GM21825 (cell line): Measurements from ENCODE around the gene CRTC2.
"Not testable (repeated sequence)": the region's sequence is repeated elsewhere in the genome, so short reads cannot be mapped to it uniquely, and the experiment has no call there.

ENCODE experiments used
- ATAC-seq: cut with Tn5 transposase; IDR thresholded peaks from one replicate; pipeline ENCODE4 v1.9.1; 2021; ENCODE audit warnings: mild to moderate bottlenecking, moderate library complexity; ENCODE audit not compliant: unreplicated experiment

CRTC2 gene

GRCh38 chr1:153958111-153958960, at the start of gene CRTC2:
Gene CRTC2, minus strand, starts transcription at chr1:153958612. Its CDS starts 115 bp downstream, at chr1:153958497.
- peak; percentile 71 for ATAC-seq

DNA sequence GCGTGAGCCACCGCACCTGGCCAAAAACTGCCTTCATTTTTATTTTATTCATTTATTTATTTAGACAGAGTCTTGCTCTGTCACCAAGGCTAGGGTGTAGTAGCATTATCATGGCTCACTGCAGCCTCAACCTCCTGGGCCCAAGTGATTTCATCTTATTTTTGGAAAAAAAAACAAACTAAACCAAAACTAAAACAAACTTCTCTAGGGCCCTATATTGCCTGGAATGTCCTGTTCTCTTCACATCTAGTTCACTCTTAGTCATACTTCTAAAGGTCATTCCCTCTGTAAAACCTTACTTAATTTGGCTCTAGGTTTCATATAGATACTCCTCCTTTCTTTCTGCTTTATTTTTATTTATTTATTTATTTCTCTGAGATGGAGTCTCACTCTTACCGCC, 47.7 kb upstream of the CRTC2 start:
- no peak for ATAC-seq

DNA sequence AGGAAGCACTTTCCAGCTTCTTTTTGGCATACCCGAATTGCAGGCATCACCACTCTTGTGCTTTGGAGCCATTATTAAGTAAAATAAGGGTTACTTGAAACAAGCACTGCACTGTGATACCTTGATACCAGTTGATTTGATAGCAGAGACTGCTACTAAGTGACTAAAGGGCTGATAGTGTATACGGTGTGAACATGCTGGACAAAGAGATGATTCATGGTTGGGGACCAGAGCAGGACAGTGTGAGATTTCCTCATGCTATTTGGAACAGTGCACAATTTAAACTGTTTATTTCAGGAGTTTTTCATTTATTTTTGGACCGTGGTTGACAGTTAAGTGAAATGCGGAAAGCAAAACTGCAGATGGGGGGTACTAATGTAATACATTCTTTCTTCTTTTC, 42.0 kb upstream of the CRTC2 start:
- no peak for ATAC-seq

DNA sequence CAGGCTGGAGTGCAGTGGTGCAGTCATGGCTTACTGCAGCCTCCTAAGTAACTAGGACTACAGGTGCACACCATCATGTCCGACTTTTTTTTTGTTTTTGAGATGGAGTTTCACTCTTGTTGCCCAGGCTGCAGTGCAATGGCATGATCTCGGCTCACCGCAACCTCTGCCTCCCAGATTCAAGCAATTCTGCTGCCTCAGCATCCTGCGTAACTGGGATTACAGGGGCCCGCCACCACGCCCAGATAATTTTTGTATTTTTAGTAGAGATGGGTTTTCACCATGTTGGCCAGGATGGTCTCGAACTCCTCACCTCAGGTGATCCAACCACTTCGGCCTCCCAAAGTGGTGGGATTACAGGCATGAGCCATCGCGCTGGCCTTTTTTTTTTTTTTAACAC, 38.5 kb upstream of the CRTC2 start:
- not testable (repeated sequence) for ATAC-seq

- no peak for ATAC-seq
Observed at GRCh38 chr1:153995640-153996039, 37.2 kb upstream of the CRTC2 start.

- ATAC-seq: no peak
Observed at GRCh38 chr1:153995202-153995601, 36.8 kb upstream of the CRTC2 start.

DNA sequence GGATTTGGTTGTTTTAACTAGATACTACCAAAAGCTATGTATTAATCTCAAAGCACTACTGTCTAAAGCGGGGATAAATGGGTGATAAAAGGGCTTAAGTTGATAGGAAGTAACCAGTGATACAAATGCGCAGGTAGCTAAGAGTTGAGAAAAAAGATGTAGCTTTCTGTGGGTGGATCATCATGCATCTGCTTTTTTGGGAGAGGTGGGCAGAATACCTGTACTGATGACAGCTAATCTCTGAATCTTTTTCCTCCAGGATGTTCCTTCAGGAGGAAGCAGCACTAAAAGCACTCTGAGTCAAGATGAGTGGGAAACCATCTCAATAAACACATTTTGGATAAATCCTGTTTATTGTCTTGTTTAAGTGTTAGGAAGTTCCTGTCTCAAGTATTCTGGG, 33.4 kb upstream of the CRTC2 start:
- ATAC-seq: no peak

DNA sequence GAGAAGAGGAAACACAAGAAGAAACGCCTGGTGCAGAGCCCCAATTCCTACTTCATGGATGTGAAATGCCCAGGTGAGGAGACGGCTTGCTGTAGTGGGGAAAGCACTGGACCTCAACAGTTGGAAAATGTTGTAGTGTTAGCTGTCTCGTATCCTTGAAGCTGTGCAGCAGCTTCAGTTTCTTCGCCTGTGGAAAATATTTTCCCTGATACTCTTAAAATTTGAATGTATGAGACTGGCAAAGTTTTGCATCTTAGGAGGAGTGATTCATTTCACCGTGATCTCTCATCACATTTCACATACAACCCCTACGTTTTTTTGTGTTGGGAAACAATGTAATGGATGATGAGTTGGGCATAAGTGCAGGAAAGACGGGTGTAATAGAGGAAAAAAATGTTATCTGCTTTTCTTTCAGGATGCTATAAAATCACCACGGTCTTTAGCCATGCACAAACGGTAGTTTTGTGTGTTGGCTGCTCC, 32.8 kb upstream of the CRTC2 start:
- ATAC-seq: no peak

- ATAC-seq: peak; percentile 75
Observed at GRCh38 chr1:153990468-153991150, 32.2 kb upstream of the CRTC2 start, which contains the start of gene RPS27. Gene RPS27, plus strand, starts transcription at chr1:153990762. Its CDS starts 35 bp downstream, at chr1:153990797.

DNA sequence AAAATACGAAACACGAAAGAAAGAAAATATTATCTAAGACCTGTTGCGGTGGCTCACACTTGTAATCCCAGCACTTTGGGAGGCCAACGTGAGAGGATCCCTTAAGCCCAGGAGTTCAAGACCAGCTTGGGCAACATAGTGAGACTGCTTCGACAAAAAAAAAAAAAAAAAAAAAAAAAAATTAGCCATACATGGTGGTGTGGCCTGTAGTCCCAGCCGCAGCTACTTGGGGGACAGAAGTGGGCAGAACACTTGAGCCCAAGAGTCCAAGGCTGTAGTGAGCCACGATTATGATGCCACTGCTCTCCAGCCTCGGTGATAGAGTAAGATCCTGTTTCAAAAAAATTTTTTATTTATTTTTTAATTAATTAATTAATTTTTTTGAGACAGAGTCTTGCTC, 29.2 kb upstream of the CRTC2 start:
- ATAC-seq: no peak

DNA sequence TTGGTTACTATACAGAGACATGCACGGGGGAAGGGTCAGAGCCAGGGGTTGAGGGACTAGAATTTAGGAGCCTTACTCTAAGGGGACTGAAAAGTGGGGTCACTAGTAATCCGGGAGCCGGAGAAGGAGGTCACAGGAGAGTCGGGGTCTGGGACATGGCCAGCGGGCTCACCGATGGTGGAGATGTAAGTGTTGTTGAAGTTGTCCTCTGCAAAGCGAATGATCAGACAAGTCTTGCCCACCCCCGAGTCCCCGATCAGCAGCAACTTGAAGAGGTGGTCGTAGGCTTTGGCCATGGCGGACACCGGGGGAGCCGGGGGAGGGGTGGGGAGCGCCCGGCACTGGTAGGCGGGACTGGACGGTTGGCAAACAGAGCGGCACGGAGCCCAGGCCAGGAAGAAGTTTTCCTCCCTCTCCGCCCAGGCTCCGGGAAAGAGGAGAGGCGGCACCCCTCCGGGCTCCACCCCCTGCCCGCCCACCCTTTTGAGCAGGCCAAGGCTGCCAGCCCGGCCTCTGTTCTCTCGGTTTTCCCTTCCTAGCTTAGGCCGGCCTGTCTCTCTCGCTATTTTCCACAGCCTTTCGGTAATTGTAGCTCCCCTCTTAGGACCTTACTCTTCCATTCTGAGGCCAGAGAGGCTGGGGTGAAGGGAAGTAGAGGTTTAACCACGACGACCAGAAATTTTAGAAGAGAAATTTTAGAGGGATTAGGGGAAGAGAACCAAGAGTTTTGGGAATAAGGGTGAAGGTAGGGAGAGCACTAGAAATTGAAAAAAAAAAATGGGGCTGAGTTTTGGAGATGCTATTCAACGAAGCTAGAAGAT, 27.7 kb upstream of the CRTC2 start, which contains the start of gene RAB13:
RAB13 (minus strand) TSS at position 399 of the 821 bp plus-strand sequence; CDS start at position 296, 103 bp downstream.
- ATAC-seq: no peak

- no peak for ATAC-seq
Observed at GRCh38 chr1:153985341-153985912, 27.0 kb upstream of the CRTC2 start.

DNA sequence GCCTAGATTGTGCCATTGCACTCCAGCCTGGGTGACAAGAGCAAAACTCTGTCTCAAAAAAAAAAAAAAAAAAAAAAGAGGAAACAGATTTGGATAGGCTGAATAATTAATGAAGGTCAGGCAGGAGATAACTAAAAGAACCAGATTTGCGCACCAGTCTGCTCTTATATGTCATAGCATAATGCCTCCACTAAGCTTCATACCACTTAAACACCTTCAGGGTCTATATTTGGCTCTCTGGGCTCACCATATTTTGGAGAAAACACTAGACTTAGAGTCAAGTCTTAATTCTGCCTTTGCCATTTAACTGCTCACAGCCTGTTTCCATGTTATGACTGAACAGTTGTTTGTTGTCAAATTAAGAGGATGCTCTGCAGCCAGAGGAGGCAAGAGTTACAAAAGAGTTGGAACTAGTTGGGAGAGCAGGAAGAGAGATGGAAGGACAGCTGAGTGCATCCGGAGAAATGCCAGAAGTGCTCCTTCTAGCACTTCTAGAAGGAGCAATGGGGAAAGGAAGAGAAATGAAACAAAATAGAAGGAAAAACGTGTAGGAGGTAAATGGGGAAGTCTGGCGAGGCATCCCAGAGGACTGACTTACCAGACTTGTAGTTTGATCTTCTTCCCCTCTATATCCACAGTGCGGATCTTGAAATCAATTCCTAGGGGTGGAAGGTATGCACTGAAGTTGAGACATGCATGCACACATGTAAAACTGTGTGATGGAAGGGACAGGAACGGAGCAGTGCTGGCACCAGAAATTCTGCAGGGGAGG, 25.9 kb upstream of the CRTC2 start:
- no peak for ATAC-seq

GRCh38 chr1:153981735-153982134, 23.3 kb upstream of the CRTC2 start:
- not testable (repeated sequence) for ATAC-seq

DNA sequence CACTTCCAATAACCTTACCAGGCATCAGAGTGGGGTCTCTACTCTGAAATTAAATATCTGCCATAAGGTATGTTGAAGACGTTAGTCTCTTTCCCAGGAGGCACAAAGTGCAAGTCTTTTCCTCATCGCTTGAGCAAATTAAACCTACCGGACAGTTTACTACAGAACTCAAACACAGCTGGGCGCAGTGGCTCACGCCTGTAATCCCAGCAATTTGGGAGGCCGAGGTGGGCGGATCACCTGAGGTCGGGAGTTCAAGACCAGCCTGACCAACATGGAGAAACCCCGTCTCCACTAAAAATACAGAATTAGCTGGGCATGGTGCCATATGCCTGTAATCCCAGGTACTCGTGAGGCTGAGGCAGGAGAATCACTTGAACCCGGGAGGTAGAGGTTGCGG, 20.7 kb upstream of the CRTC2 start:
- ATAC-seq: not testable (repeated sequence)

- ATAC-seq: no peak
Observed at GRCh38 chr1:153978274-153978909, 20.0 kb upstream of the CRTC2 start.

DNA sequence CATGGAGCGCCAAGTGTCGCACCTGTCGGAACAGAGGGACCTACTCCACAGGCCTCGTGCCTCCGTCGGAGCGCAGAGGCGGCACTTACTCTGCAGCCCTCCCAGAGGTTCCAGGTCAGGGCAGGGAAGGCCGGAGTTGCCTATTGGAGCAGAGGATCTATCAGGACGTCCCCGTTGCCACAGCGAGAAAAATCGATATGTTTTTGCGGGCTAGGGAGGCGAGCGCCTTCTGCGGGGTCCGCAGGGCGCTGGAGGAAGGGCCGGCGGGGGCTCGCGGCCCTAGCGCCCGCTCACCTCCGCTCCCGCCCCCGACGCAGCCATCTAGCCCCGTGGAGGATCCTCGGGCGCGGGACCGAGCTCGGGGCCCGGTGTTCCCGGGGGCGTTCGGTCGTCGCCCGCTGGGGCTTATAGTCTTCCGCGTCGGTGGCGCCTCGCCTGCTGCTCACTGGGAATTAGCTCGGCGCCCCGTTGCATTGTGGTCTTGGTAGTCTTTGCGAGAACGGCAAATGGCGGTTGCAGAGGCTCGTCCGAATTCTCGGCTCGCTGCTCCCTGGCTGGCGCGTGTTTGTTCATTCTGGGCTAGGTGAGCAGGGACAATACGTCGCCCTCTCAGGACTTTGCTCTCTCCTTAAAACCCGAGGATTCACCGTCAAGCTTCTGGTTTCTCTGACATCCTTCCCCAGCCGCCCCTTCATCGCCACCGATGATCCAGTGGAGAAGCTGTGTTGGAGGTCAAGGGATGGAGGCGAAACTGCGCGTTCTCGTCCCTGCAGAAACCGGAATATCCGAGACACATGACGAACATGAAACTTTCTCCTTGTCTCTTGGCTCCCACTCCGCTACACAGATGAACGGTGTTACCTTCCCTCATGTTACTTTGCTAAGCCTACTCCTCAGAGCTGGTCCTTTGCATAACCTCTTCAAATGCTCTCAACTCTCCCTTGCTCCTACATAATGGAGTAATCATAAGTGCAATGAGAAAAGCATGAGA, 19.1 kb upstream of the CRTC2 start, which contains the start of gene JTB:
JTB (minus strand) TSS at position 425 of the 991 bp plus-strand sequence; CDS start at position 3, 422 bp downstream.
- ATAC-seq: peak; percentile 66

DNA sequence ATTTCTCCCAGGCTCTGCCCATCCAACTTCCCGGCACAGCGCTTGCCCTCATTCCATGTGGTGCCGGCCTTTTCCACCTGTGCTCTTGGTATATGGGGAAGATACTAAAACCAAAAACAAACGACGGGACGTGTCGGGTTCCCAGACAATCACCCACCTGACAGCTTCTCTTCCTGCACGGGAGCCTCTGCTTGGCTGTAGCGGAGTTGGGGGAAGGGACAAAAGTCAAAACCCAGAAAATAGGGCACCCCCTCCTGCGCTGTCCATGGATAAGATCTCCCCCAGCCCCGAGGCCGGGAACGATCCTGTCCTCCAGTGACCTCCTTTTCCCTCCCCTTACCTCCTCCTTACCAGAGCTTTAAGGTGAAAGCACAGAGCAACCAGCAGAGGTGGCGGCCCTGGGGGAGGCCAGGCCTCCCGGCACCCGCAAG, 18.4 kb upstream of the CRTC2 start:
- no peak for ATAC-seq
